Upper lobe of right lung (tissue), 1 donor: ENCODE results near the gene ETV5. TPM values are rescaled to one million over a fixed set of nuclear protein-coding genes. Genes with fewer than 3 reads are reported as not detected.

Experiments used
- ATAC-seq: fragments of 200-7000 bp; cut with Tn5 transposase; one replicate; pipeline ENCODE4 v1.9.1; 2020; ENCODE audit warnings: mild to moderate bottlenecking, moderate library complexity
- DNase-seq: peaks from one replicate; pipeline ENCODE4 v3.0.0-alpha.2; 2020
- H3K27ac ChIP-seq: fragments of 200-600 bp; one replicate; pipeline ENCODE4 v1.8.0; 2022
- H3K27me3 ChIP-seq: fragments of 200-600 bp; one replicate; pipeline ENCODE4 v1.8.0; 2022; ENCODE audit warnings: mild to moderate bottlenecking
- H3K36me3 ChIP-seq: fragments of 200-600 bp; one replicate; pipeline ENCODE4 v1.8.0; 2022
- H3K4me1 ChIP-seq: fragments of 200-600 bp; one replicate; pipeline ENCODE4 v1.8.0; 2022
- H3K4me3 ChIP-seq: fragments of 200-600 bp; one replicate; pipeline ENCODE4 v1.8.0; 2022; ENCODE audit warnings: mild to moderate bottlenecking
- H3K9me3 ChIP-seq: fragments of 200-600 bp; one replicate; pipeline ENCODE4 v1.8.0; 2022
- intact Hi-C: fragments of 100-400 bp; cut with DNase I; formaldehyde crosslinking; loops from one replicate; pipeline ENCODE4 v1.11.0; 2022
- total RNA-seq: library from RNA; stranded (reverse); fragmentation: NEBNext Ultra II Directional; extraction: Animal tissue kit (Norgen Biotek cat#: 25700); gene quantifications from one replicate; pipeline ENCODE4 v1.2.1, GENCODE V29; 2021
- TF ChIP-seq, protein P1 (sequence below): fragments of 200-600 bp; IDR thresholded peaks from one replicate; pipeline ENCODE4 v1.8.0; 2022; ENCODE audit warnings: antibody characterized with exemption
- donor health status: DM: no; HTN: yes; CAD: no; lungs with severe emphysema.

ETV5 gene
- total RNA-seq, 1 donor from 2014 or later = 56.3 TPM

GRCh38 chr3:186014866-186015265, 94.0 kb downstream of the ETV5 start:
- TF ChIP-seq, protein P1, sequence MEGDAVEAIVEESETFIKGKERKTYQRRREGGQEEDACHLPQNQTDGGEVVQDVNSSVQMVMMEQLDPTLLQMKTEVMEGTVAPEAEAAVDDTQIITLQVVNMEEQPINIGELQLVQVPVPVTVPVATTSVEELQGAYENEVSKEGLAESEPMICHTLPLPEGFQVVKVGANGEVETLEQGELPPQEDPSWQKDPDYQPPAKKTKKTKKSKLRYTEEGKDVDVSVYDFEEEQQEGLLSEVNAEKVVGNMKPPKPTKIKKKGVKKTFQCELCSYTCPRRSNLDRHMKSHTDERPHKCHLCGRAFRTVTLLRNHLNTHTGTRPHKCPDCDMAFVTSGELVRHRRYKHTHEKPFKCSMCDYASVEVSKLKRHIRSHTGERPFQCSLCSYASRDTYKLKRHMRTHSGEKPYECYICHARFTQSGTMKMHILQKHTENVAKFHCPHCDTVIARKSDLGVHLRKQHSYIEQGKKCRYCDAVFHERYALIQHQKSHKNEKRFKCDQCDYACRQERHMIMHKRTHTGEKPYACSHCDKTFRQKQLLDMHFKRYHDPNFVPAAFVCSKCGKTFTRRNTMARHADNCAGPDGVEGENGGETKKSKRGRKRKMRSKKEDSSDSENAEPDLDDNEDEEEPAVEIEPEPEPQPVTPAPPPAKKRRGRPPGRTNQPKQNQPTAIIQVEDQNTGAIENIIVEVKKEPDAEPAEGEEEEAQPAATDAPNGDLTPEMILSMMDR = no peak
- intact Hi-C loops = no loop called here
- Histone ChIP-seq H3K36me3 (no peaks in the 10 kb centered on the region), H3K4me3 (no peak overlapping the region), H3K27ac (no peak overlapping the region), H3K4me1 (no peaks in the 10 kb centered on the region), H3K27me3 (no peaks in the 10 kb centered on the region), H3K9me3 (no peaks in the 10 kb centered on the region)
- ATAC-seq = no peak
- DNase-seq = no peak

- intact Hi-C loops = no loop called here
- TF ChIP-seq, protein P1 = no peak
- ATAC-seq (no peak), DNase-seq (no peak)
- H3K36me3 ChIP-seq = no peaks in the 10 kb centered on the region
- no peak overlapping the region for H3K4me3 ChIP-seq
- H3K27ac ChIP-seq = no peak overlapping the region
- no peaks in the 10 kb centered on the region for H3K9me3 ChIP-seq
- H3K27me3 ChIP-seq = no peaks in the 10 kb centered on the region
- H3K4me1 ChIP-seq = no peaks in the 10 kb centered on the region
These were observed 95.6 kb downstream of the ETV5 start for GRCh38 chr3:186013312-186013711.

DNA sequence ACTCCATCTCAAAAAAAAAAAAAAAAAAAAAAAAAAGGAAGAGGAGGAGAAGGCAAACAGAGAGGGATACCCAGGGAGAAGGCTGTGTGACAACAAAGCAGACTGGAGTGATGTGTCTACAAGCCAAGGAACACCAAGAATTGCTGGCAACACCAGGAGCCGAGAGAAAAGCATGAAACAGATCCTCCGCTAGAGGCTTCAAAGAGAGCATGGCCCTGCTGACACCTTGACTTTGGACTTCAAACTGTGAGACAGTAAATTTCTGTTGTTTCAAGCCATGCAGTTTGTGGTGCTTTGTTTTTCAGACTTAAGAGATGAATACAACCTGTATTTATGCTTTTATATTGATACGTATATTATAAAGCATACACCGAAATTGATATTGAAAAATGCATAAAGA, 96.8 kb downstream of the ETV5 start:
- H3K4me3 ChIP-seq = no peak overlapping the region
- intact Hi-C loops = no loop called here
- TF ChIP-seq, protein P1 = no peak

DNA sequence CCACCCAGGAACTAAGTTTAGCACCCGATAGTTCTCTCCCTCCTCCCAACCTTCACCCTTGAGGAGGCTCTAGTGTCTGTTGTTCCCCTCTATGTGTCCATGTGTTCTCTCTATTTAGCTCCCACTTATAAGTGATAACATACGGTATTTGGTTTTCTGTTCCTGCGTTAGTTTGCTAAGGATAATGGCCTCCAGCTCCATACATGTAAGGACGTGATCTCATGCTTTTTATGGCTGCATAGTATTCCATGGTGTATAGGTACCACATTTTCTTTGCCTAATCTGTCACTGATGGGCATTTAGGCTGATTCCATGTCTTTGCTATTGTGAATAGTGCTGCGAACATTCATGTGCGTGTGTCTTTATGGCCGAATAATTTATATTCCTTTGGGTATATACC, 104.2 kb downstream of the ETV5 start:
- no peak for ATAC-seq
- intact Hi-C loops = no loop called here
- Histone ChIP-seq H3K27ac (no peak overlapping the region), H3K4me3 (no peak overlapping the region), H3K27me3 (no peaks in the 10 kb centered on the region), H3K4me1 (no peaks in the 10 kb centered on the region), H3K36me3 (no peaks in the 10 kb centered on the region), H3K9me3 (no peaks in the 10 kb centered on the region)
- TF ChIP-seq, protein P1 = no peak
- no peak for DNase-seq

More for the DNA sequence above, 96.8 kb downstream of the ETV5 start:
- DNase-seq (no peak), ATAC-seq (no peak)
- Histone ChIP-seq H3K36me3 (no peaks in the 10 kb centered on the region), H3K4me1 (no peaks in the 10 kb centered on the region), H3K27ac (no peak overlapping the region), H3K27me3 (no peaks in the 10 kb centered on the region), H3K9me3 (no peaks in the 10 kb centered on the region)

DNA sequence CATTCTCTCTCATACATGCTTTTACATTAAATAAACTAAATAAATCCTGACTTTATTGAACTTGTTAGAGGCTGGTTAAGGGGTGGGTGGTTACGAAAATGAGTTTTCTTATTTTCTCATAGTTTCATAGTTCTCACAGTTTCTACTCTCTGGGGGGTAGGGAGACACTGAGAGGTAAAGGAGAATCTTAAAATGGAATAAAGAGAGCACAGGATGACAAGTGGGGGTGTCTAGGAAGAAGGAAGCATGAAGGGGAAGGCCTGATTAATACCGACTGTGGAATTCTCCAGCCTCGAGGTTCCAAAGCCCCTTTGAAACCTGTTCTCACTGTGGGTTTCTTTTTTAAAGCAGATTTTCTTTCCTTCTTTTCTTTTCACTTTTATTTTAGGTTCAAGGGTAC, 104.7 kb downstream of the ETV5 start:
- Histone ChIP-seq H3K36me3 (no peaks in the 10 kb centered on the region), H3K4me1 (no peaks in the 10 kb centered on the region)

More for the DNA sequence above, 104.7 kb downstream of the ETV5 start:
- Histone ChIP-seq H3K4me3 (no peak overlapping the region), H3K27ac (no peak overlapping the region), H3K9me3 (no peaks in the 10 kb centered on the region), H3K27me3 (no peaks in the 10 kb centered on the region)
- intact Hi-C loops = no loop called here
- ATAC-seq (no peak), DNase-seq (no peak)
- TF ChIP-seq, protein P1 = no peak
